HepG2 (cell line): ENCODE data around the gene IGLL1. TPM values are rescaled to one million over a fixed set of nuclear protein-coding genes. Genes with fewer than 3 reads are reported as not detected.
"Not testable (repeated sequence)": the region's sequence is repeated elsewhere in the genome, so short reads cannot be mapped to it uniquely, and the experiment has no call there.

Source experiments
- ATAC-seq: fragments of 200-7000 bp; cut with Tn5 transposase; 3 replicates; pipeline ENCODE4 v1.9.1; 2020; ENCODE audit warnings: mild to moderate bottlenecking, moderate library complexity
- BruUV-seq: library from RNA; stranded (reverse); fragments of 400-500 nt; replicated peaks from 2 replicates; lab custom pipeline; 2021; lab: Mats Ljungman, UMichigan
- CTCF ChIA-PET: fragments of 300-600 bp; formaldehyde crosslinking; extraction: SDS; loops from one replicate; lab custom pipeline; 2021; ENCODE audit warnings: low total read pairs, inconsistent platforms, low intra/inter-chr PET ratio; lab: Yijun Ruan, JAX
- POLR2A ChIA-PET: fragments of 350-600 bp; sonication (Branson Sonifier 250); formaldehyde crosslinking; loops from one replicate; lab custom pipeline; 2020; ENCODE audit warnings: antibody characterized with exemption, inconsistent platforms; lab: Yijun Ruan, JAX
- DNase-seq: peaks from one replicate; pipeline ENCODE4 v3.0.0-alpha.2; 2015; ENCODE audit warnings: low spot score
- FAIRE-seq: peaks from 3 replicates; lab custom pipeline; 2011; peaks lifted over from hg19 to GRCh38; lab: Jason Lieb, UNC
- H2AFZ ChIP-seq: one replicate; pipeline ENCODE4 v1.6.1; 2011; ENCODE audit warnings: low read length, inconsistent platforms
- H3K27ac ChIP-seq: fragments of 300-600 bp; 3 replicates; pipeline ENCODE4 v1.8.0; 2011; ENCODE audit warnings: mixed run types, mild to moderate bottlenecking, mixed read lengths, low read length, inconsistent platforms; ENCODE audit not compliant: insufficient read depth; ENCODE audit errors: extremely low read length
- H3K27me3 ChIP-seq, 2 experiments: fragments of 200-600 bp in 1 of 2; 2 replicates in 1 of 2; 3 replicates in 1 of 2; pipeline versions ENCODE4 v1.6.0 to v1.8.0; 2011; ENCODE audit warnings: low read length in 2 of 2, mild to moderate bottlenecking in 2 of 2, moderate library complexity in 2 of 2, inconsistent platforms in 1 of 2; ENCODE audit not compliant: insufficient read depth in 2 of 2, control insufficient read depth in 1 of 2
- H3K36me3 ChIP-seq, 2 experiments: fragments of 200-600 bp in 1 of 2; replicated peaks in 1 of 2; 2 replicates in 1 of 2; 3 replicates in 1 of 2; pipeline versions ENCODE4 v1.5.1 to v1.8.0; 2011; ENCODE audit warnings: low read length in 2 of 2, inconsistent platforms in 1 of 2; ENCODE audit not compliant: insufficient read depth in 2 of 2, control insufficient read depth in 1 of 2
- H3K4me1 ChIP-seq: 2 replicates; pipeline ENCODE4 v1.5.1; 2012; ENCODE audit warnings: low read length, inconsistent platforms; ENCODE audit not compliant: insufficient read depth
- H3K4me2 ChIP-seq: 2 replicates; pipeline ENCODE4 v1.6.0; 2011; ENCODE audit warnings: low read depth, low read length, inconsistent platforms
- H3K4me3 ChIP-seq, 3 experiments: fragments of 200-600 bp in 1 of 3; sonication (generic), shearing (Covaris generic) in 1 of 3; replicated peaks in 1 of 3; 2 replicates each; pipeline ENCODE4 v1.5.1; 2011 to 2016; ENCODE audit warnings: low read length in 3 of 3, inconsistent platforms in 2 of 3, low read depth in 2 of 3, mild to moderate bottlenecking in 2 of 3, control low read depth in 1 of 3, mixed read lengths in 1 of 3; ENCODE audit not compliant: insufficient read depth in 1 of 3
- H3K79me2 ChIP-seq: one replicate; pipeline ENCODE4 v1.6.1; 2011; ENCODE audit warnings: low read length, inconsistent platforms; ENCODE audit not compliant: insufficient read depth
- H3K9ac ChIP-seq: 2 replicates; pipeline ENCODE4 v1.6.0; 2011; ENCODE audit warnings: mild to moderate bottlenecking, low read depth, low read length, inconsistent platforms; ENCODE audit not compliant: insufficient read depth
- H3K9me3 ChIP-seq: 2 replicates; pipeline ENCODE4 v1.5.1; 2012; ENCODE audit warnings: mild to moderate bottlenecking, low read length
- H4K20me1 ChIP-seq: 2 replicates; pipeline ENCODE4 v1.6.0; 2011; ENCODE audit warnings: inconsistent platforms, mild to moderate bottlenecking, low read length, moderate library complexity; ENCODE audit not compliant: insufficient read depth
- ATF7 ChIP-seq, 2 experiments: fragments of 450-650 bp in 1 of 2; sonication (generic) in 1 of 2; formaldehyde crosslinking in 1 of 2; IDR thresholded peaks; 2 replicates each; pipeline versions ENCODE4 v1.4.0 to v1.6.1; 2016 to 2020; ENCODE audit warnings: antibody characterized with exemption in 1 of 2, mild to moderate bottlenecking in 1 of 2, missing genetic modification reagents in 1 of 2
- FOXJ3 ChIP-seq: sonication (generic); formaldehyde crosslinking; IDR thresholded peaks from 2 replicates; pipeline ENCODE4 v1.4.0; 2020; ENCODE audit warnings: missing genetic modification reagents, mild to moderate bottlenecking, borderline replicate concordance
- MIER2 ChIP-seq: IDR thresholded peaks from 2 replicates; pipeline ENCODE4 v1.6.1; 2016; ENCODE audit warnings: missing biosample characterization, missing genetic modification reagents
- RBFOX2 ChIP-seq: fragments of 200-400 bp; formaldehyde crosslinking; IDR thresholded peaks from 2 replicates; pipeline ENCODE4 v1.6.1; 2017; ENCODE audit warnings: low read depth, mild to moderate bottlenecking, low read length
- SETDB1 ChIP-seq: sonication (generic); formaldehyde crosslinking; IDR thresholded peaks from 2 replicates; pipeline ENCODE4 v1.5.1; 2020; ENCODE audit warnings: missing genetic modification reagents, mild to moderate bottlenecking, borderline replicate concordance
- SNAI1 ChIP-seq: sonication (generic); formaldehyde crosslinking; IDR thresholded peaks from 2 replicates; pipeline ENCODE4 v1.5.0; 2020; ENCODE audit warnings: mild to moderate bottlenecking, missing genetic modification reagents, borderline replicate concordance
- ZBTB49 ChIP-seq: sonication (generic); formaldehyde crosslinking; IDR thresholded peaks from 2 replicates; pipeline ENCODE4 v1.4.0; 2020; ENCODE audit warnings: missing genetic modification reagents, borderline replicate concordance
- ZNF354B ChIP-seq: sonication (generic); formaldehyde crosslinking; IDR thresholded peaks from 2 replicates; pipeline ENCODE4 v1.8.0; 2022; ENCODE audit warnings: mild to moderate bottlenecking, missing genetic modification reagents
- ZNF749 ChIP-seq: sonication (generic); formaldehyde crosslinking; IDR thresholded peaks from 2 replicates; pipeline ENCODE4 v1.8.0; 2022; ENCODE audit warnings: mild to moderate bottlenecking, missing genetic modification reagents, moderate library complexity, borderline replicate concordance
- WGBS: methylation state at CpG from one replicate; pipeline ENCODE4 v1.1.6; 2017; ENCODE audit warnings: low lambda C conversion rate; 5-methylcytosine and 5-hydroxymethylcytosine counted together
- in situ Hi-C: cut with HindIII; loops from 2 replicates; pipeline ENCODE4 v1.10.0; 2017; ENCODE audit warnings: low pct_unique_long_range_greater_than_20kb; ENCODE audit not compliant: extremely low pct_ligation_motif_present
- intact Hi-C: fragments of 100-400 bp; cut with micrococcal nuclease; formaldehyde crosslinking; loops from one replicate; pipeline ENCODE4 v1.10.0; 2022; ENCODE audit not compliant: unreplicated experiment
- polyA plus RNA-seq, 8 experiments: library from polyadenylated mRNA; depleted of rRNA in 3 of 8; stranded (reverse) in 7 of 8; unstranded in 1 of 8; fragments of >200 nt; fragmentation: Illumina TruSeq in 4 of 8; extraction: Trizol in 4 of 8; gene quantifications; 2 replicates each; pipeline versions ENCODE4 v1.2.1 to v1.2.3, GENCODE V29; 2011 to 2016; ENCODE audit warnings: low read depth in 4 of 8, missing spikeins in 1 of 8, mixed read lengths in 1 of 8; ENCODE audit not compliant: insufficient read depth in 1 of 8
- total RNA-seq, 5 experiments: library from RNA; depleted of rRNA; stranded (reverse); fragments of >200 nt; fragmentation: Illumina TruSeq; extraction: Trizol; gene quantifications; 2 replicates each; pipeline ENCODE4 v1.2.3, GENCODE V29; 2016; ENCODE audit warnings: low read depth in 1 of 5
- TF ChIP-seq, protein P1 (sequence below): sonication (generic); formaldehyde crosslinking; IDR thresholded peaks from 2 replicates; pipeline ENCODE4 v1.4.0; 2020; ENCODE audit warnings: missing genetic modification reagents

IGLL1 gene
- total and polyA plus RNA-seq, 2 of the 13 experiments (the other 11 are each of a cell fraction or from before 2014, with no cell fraction given) = not detected

GRCh38 chr22:23595904-23596303 is 15.8 kb upstream of the IGLL1 start:
- H3K9ac ChIP-seq; ATAC-seq; H3K27ac ChIP-seq; intact Hi-C loops; DNase-seq; H3K79me2 ChIP-seq; POLR2A ChIA-PET; H3K9me3 ChIP-seq; BruUV-seq; CTCF ChIA-PET; FAIRE-seq; H3K36me3 ChIP-seq; H2AFZ ChIP-seq; H3K27me3 ChIP-seq; H4K20me1 ChIP-seq; H3K4me3 ChIP-seq; TF ChIP-seq ATF7 (CRISPR knock-in tag; IDR thresholded peaks at IDR 0.05): not testable (repeated sequence)
- H3K4me1 ChIP-seq = peaks cover 24% of the 10 kb centered on the region
- WGBS = 4% methylated on average over 6 of the region's 6 CpGs
- in situ Hi-C loops = loop anchor here (25.0 kb wide), 1 partner anchor 109 kb away; no protein-coding TSS in a partner anchor
- H3K4me2 ChIP-seq = peak overlapping the region; percentile 36; the same call in 1 of the 2 replicates
- peak; percentile 72 for TF ChIP-seq ATF7 (IDR thresholded peaks at IDR 0.05)

DNA sequence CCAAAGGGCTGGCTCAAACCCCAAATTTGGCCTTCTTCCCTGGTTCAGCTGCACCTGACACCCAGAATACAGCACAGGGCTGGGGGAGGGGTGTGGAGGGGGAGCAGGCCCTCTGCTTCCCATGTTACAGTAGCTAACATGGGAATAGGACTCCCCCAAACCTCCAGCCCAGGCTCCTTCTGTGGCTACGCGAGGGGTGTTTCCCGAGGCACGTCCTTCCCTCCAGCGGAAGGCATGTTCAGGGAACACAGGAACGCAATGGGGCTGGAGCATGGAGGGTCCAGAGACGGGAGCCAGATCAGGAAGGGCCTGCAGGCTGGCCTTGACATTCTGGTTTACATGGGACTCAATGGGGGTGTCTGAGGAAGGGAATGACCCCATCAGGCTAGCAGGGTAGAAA is 11.8 kb upstream of the IGLL1 start:
- intact Hi-C loops = loop anchor here (1.0 kb wide), 1 partner anchor 51 kb away; no protein-coding TSS in a partner anchor
- no peak for ATAC-seq
- POLR2A ChIA-PET = no interaction called here
- TF ChIP-seq SNAI1 (CRISPR knock-in tag) = no peak
- TF ChIP-seq ZBTB49 (CRISPR knock-in tag) = no peak
- no peak for TF ChIP-seq SETDB1 (CRISPR knock-in tag)
- TF ChIP-seq ZNF749 (CRISPR knock-in tag) = no peak
- TF ChIP-seq RBFOX2 = no peak
- TF ChIP-seq MIER2 (CRISPR knock-in tag) = no peak
- TF ChIP-seq, protein P1, sequence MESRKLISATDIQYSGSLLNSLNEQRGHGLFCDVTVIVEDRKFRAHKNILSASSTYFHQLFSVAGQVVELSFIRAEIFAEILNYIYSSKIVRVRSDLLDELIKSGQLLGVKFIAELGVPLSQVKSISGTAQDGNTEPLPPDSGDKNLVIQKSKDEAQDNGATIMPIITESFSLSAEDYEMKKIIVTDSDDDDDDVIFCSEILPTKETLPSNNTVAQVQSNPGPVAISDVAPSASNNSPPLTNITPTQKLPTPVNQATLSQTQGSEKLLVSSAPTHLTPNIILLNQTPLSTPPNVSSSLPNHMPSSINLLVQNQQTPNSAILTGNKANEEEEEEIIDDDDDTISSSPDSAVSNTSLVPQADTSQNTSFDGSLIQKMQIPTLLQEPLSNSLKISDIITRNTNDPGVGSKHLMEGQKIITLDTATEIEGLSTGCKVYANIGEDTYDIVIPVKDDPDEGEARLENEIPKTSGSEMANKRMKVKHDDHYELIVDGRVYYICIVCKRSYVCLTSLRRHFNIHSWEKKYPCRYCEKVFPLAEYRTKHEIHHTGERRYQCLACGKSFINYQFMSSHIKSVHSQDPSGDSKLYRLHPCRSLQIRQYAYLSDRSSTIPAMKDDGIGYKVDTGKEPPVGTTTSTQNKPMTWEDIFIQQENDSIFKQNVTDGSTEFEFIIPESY (CRISPR knock-in tag) = no peak
- TF ChIP-seq FOXJ3 = no peak
- TF ChIP-seq ZNF354B (CRISPR knock-in tag) = no peak
- H3K36me3 ChIP-seq = no peaks in the 10 kb centered on the region
- BruUV-seq = no TSS peak
- H3K9me3 ChIP-seq = no peaks in the 10 kb centered on the region
- H3K79me2 ChIP-seq = no peaks in the 10 kb centered on the region
- FAIRE-seq = no peak
- in situ Hi-C loops = loop anchor here (5.0 to 25.0 kb wide), 2 partner anchors 50 to 105 kb away; no protein-coding TSS in a partner anchor
- no peaks in the 10 kb centered on the region for H4K20me1 ChIP-seq
- H3K27me3 ChIP-seq = no peaks in the 10 kb centered on the region; a peak in 2 of 5 replicates
- DNase-seq = no peak
- CTCF ChIA-PET = interaction anchor here (1.1 to 2.4 kb wide), 3 partner anchors 50 to 207 kb away, joined by 3 to 43 read pairs (median 6); no protein-coding TSS in a partner anchor
- no peak overlapping the region for H3K4me2 ChIP-seq
- no peak overlapping the region for H2AFZ ChIP-seq
- WGBS = 58% methylated on average over 6 of the region's 7 CpGs
- no peak overlapping the region for H3K4me3 ChIP-seq
- H3K4me1 ChIP-seq = peaks cover 23% of the 10 kb centered on the region
- H3K27ac ChIP-seq = no peak overlapping the region
- no peak overlapping the region for H3K9ac ChIP-seq
